Common myeloid progenitor, CD34-positive (primary cell): ENCODE measurements around the gene METAP2.

ENCODE experiments used
- CTCF ChIA-PET: fragments of 350-600 bp; sonication (Branson Sonifier 250); formaldehyde crosslinking; loops from one replicate; lab custom pipeline; 2021; ENCODE audit warnings: antibody characterized with exemption; lab: Charles Lee
- POLR2A ChIA-PET: fragments of 350-600 bp; sonication (Branson Sonifier 250); formaldehyde crosslinking; loops from one replicate; lab custom pipeline; 2021; ENCODE audit warnings: antibody characterized with exemption; lab: Charles Lee
- DNase-seq, 3 donors: peaks; one replicate each; pipeline versions ENCODE4 v3.0.0 to v3.0.0-alpha.2; 2013
- H3K27ac ChIP-seq, 2 experiments: 1 replicate in 1 of 2; 2 replicates in 1 of 2; pipeline ENCODE4 v1.7.0; 2013; ENCODE audit warnings: inconsistent platforms in 2 of 2, low read length in 2 of 2, mild to moderate bottlenecking in 2 of 2, low read depth in 1 of 2, moderate library complexity in 1 of 2; ENCODE audit not compliant: severe bottlenecking in 2 of 2, insufficient read depth in 1 of 2, poor library complexity in 1 of 2
- H3K27me3 ChIP-seq, 5 experiments: replicated peaks in 2 of 5; 1 replicate in 3 of 5; 2 replicates in 2 of 5; pipeline versions ENCODE4 v1.6.1 to v1.7.0; 2013; ENCODE audit warnings: low read length in 4 of 5, mild to moderate bottlenecking in 2 of 5, moderate library complexity in 2 of 5, inconsistent platforms in 1 of 5; ENCODE audit not compliant: insufficient read depth in 5 of 5, control insufficient read depth in 4 of 5
- H3K36me3 ChIP-seq, 4 experiments: 1 replicate in 2 of 4; 2 replicates in 2 of 4; pipeline versions ENCODE4 v1.6.1 to v1.7.0; 2013; ENCODE audit warnings: low read length in 3 of 4, control low read depth in 1 of 4, mild to moderate bottlenecking in 1 of 4; ENCODE audit not compliant: control insufficient read depth in 4 of 4, insufficient read depth in 4 of 4
- H3K4me1 ChIP-seq, 4 experiments: 1 replicate in 3 of 4; 2 replicates in 1 of 4; pipeline versions ENCODE4 v1.6.1 to v1.7.1; 2013; ENCODE audit warnings: low read length in 3 of 4, mild to moderate bottlenecking in 3 of 4, control low read depth in 1 of 4, inconsistent platforms in 1 of 4, moderate library complexity in 1 of 4; ENCODE audit not compliant: control insufficient read depth in 4 of 4, insufficient read depth in 4 of 4; ENCODE audit errors: control extremely low read depth in 1 of 4
- H3K4me3 ChIP-seq, 7 experiments: 1 replicate in 4 of 7; 2 replicates in 3 of 7; pipeline versions ENCODE4 v1.5.1 to v1.7.0; 2013; ENCODE audit warnings: mild to moderate bottlenecking in 7 of 7, low read length in 6 of 7, moderate library complexity in 6 of 7, inconsistent platforms in 2 of 7, low read depth in 2 of 7, control low read depth in 1 of 7; ENCODE audit not compliant: insufficient read depth in 4 of 7, control insufficient read depth in 1 of 7; ENCODE audit errors: extremely low read depth in 1 of 7
- H3K9me3 ChIP-seq, 5 experiments: 1 replicate in 4 of 5; 2 replicates in 1 of 5; pipeline versions ENCODE4 v1.6.1 to v1.7.1; 2013; ENCODE audit warnings: low read length in 4 of 5, mild to moderate bottlenecking in 2 of 5, inconsistent platforms in 1 of 5, low read depth in 1 of 5, moderate library complexity in 1 of 5; ENCODE audit not compliant: control insufficient read depth in 4 of 5, insufficient read depth in 2 of 5; ENCODE audit errors: control extremely low read depth in 1 of 5
- WGBS: methylation state at CpG from one replicate; pipeline ENCODE4 v1.1.5; 2013; ENCODE audit not compliant: insufficient coverage; 5-methylcytosine and 5-hydroxymethylcytosine counted together

The METAP2 gene

DNA sequence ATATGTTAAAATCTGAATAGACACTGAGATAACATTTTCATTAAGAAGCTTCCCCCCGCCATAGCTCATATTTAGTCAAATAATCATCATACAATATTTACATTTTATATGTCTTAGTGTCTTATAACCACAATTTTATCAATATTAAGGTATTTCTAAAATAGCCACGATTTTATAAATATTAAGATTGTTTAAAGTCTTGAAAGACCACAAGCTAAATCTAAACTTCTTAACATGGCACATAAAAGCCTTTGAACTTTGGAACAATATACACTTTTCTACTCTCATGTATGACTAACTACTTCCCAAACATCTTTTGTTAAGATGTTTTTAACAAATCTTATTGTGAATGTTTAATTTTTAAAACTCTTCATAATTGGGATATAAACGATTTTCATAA lies 70.8 kb downstream of the METAP2 start:
- peaks cover 1 to 10% (median 6%) of the 10 kb centered on the region in 5 experiments for H3K9me3 ChIP-seq
- H3K27me3 ChIP-seq = peaks cover 15 to 53% (median 20%) of the 10 kb centered on the region in 5 experiments
- H3K27ac ChIP-seq = no peak overlapping the region
- no CpG with 5 or more reads among the region's 3 CpGs for WGBS
- H3K36me3 ChIP-seq = no peaks in the 10 kb centered on the region
- H3K4me3 ChIP-seq = no peak overlapping the region
- H3K4me1 ChIP-seq = peaks cover 0 to 15% (median 12%) of the 10 kb centered on the region in 4 experiments
- ChIA-PET POLR2A (interaction anchor here (0.7 kb wide), 1 partner anchor 67 kb away, joined by 3 read pairs; no protein-coding TSS in a partner anchor), CTCF (interaction anchor here (0.8 to 2.5 kb wide), 2 partner anchors 11 to 12 kb away, joined by 6 to 9 read pairs; no protein-coding TSS in a partner anchor)
- no peak for DNase-seq

GRCh38 chr12:95545303-95545702 lies 71.4 kb downstream of the METAP2 start:
- 50% methylated on average over 2 of the region's 4 CpGs for WGBS
- peaks cover 1 to 12% (median 6%) of the 10 kb centered on the region in 5 experiments for H3K9me3 ChIP-seq
- no peak overlapping the region for H3K27ac ChIP-seq
- H3K4me3 ChIP-seq = no peak overlapping the region
- DNase-seq = no peak
- ChIA-PET CTCF (interaction anchor here (2.5 kb wide), 1 partner anchor 11 kb away, joined by 9 read pairs; no protein-coding TSS in a partner anchor), POLR2A (interaction anchor here (0.7 kb wide), 1 partner anchor 67 kb away, joined by 3 read pairs; no protein-coding TSS in a partner anchor)
- H3K4me1 ChIP-seq = peaks cover 0 to 15% (median 12%) of the 10 kb centered on the region in 4 experiments
- H3K27me3 ChIP-seq = peaks cover 15 to 55% (median 20%) of the 10 kb centered on the region in 5 experiments
- H3K36me3 ChIP-seq = no peaks in the 10 kb centered on the region

DNA sequence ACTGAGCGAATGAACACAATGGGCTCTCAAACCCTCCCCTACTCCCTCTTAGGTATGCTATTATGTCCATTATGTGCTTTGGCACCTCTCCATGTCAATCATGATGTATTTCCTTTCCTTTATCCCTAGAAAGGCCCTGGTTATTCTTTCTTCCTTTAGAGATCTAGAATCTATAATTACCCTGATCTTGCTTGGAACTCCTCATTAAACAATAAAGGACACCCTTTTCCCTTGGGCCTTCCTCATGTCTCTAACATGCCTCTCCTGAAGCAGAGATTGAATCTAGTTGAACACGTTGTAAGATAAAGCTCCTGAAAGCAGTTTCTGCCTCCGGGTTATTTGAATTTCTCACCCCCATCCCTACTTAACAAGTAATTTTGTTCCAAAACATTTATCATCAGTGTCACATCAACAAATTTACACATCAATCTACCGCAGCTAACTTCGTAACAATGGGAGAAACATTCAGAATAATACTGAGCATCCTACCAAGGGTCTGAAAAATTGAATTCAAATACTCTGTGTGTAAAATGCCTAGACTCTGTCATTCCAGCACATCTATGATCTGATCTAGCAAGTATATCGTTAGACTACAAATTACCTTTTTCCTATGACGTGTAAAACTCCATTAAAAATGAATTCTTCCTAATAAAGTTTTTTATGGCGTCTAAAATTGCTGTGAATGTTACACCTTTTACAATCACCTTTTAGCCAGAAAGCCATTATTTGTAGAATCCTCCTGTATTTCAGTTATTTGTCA lies 72.0 kb downstream of the METAP2 start:
- WGBS = 76% methylated on average over 5 of the region's 8 CpGs
- Histone ChIP-seq H3K27me3 (peaks cover 15 to 57% (median 20%) of the 10 kb centered on the region in 5 experiments), H3K36me3 (no peaks in the 10 kb centered on the region), H3K4me3 (no peak overlapping the region), H3K4me1 (peaks cover 0 to 15% (median 12%) of the 10 kb centered on the region in 4 experiments), H3K27ac (no peak overlapping the region), H3K9me3 (peaks cover 1 to 12% (median 6%) of the 10 kb centered on the region in 5 experiments)
- ChIA-PET CTCF (no interaction called here), POLR2A (no interaction called here)
- DNase-seq = no peak

GRCh38 chr12:95546491-95546813 lies 72.5 kb downstream of the METAP2 start:
- ChIA-PET CTCF (no interaction called here), POLR2A (no interaction called here)
- Histone ChIP-seq H3K36me3 (no peaks in the 10 kb centered on the region), H3K4me3 (no peak overlapping the region), H3K9me3 (peaks cover 1 to 12% (median 6%) of the 10 kb centered on the region in 5 experiments), H3K27ac (no peak overlapping the region), H3K27me3 (peaks cover 16 to 61% (median 20%) of the 10 kb centered on the region in 5 experiments), H3K4me1 (peaks cover 0 to 15% (median 12%) of the 10 kb centered on the region in 4 experiments)
- peak in 2 of 3 donors; percentile 13 to 41 for DNase-seq
- WGBS = 71% methylated on average over 7 of the region's 9 CpGs

DNA sequence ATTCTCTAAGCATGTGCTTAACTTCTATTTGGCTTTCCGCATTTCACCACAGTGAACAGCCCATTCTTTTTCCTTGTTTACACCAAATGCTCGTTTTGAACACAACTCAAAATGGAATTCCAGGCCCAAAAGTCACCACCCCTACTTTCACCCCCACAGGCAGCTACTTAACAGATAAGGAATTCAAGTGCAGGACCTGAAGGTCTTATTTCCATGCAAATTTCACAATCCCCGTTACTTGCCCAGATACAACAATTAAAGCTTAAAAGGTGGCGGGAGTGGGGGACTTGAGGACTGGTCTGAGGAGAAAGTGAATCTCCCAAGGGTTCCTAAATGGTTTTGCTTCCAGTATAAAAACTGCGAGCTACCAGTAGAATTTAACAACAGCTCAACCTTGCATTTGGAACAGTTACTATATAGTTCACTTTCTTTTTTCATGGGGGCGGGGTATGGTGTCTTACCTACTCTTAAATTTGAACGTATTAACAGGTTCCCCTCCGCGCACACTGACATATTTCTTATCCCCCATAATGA lies 73.6 kb downstream of the METAP2 start:
- DNase-seq = peak in 2 of 3 donors; percentile 49 to 55
- peak overlapping the region in 6 of 7 experiments; percentile 28 to 79 (median 70) for H3K4me3 ChIP-seq
- peaks cover 1 to 12% (median 6%) of the 10 kb centered on the region in 5 experiments for H3K9me3 ChIP-seq
- peaks cover 0 to 15% (median 14%) of the 10 kb centered on the region in 4 experiments for H3K4me1 ChIP-seq
- CTCF ChIA-PET = no interaction called here
- POLR2A ChIA-PET = no interaction called here
- H3K27ac ChIP-seq = no peak overlapping the region
- peaks cover 16 to 65% (median 20%) of the 10 kb centered on the region in 5 experiments for H3K27me3 ChIP-seq
- H3K36me3 ChIP-seq = no peaks in the 10 kb centered on the region
- 10% methylated on average over 6 of the region's 9 CpGs for WGBS

GRCh38 chr12:95548056-95548538 lies 74.1 kb downstream of the METAP2 start:
- POLR2A ChIA-PET = no interaction called here
- Histone ChIP-seq H3K4me1 (peaks cover 0 to 18% (median 16%) of the 10 kb centered on the region in 4 experiments), H3K36me3 (no peaks in the 10 kb centered on the region), H3K27me3 (peaks cover 16 to 65% (median 20%) of the 10 kb centered on the region in 5 experiments), H3K27ac (no peak overlapping the region), H3K9me3 (peaks cover 1 to 12% (median 6%) of the 10 kb centered on the region in 5 experiments), H3K4me3 (peak overlapping the region; percentile 28 to 79 (median 67))
- DNase-seq = peak in 1 of 3 donors; percentile 53
- under 1% methylated on average over 38 of the region's 50 CpGs for WGBS
- CTCF ChIA-PET = no interaction called here
